HepG2 (cell line): ENCODE results near the gene CEP78. TPM values are rescaled to one million over a fixed set of nuclear protein-coding genes. Genes with fewer than 3 reads are reported as not detected.

Experiments used
- MEIS1 ChIP-seq: sonication (generic); formaldehyde crosslinking; IDR thresholded peaks from 2 replicates; pipeline ENCODE4 v1.9.0; 2021; ENCODE audit warnings: mild to moderate bottlenecking, missing genetic modification reagents, moderate library complexity, borderline replicate concordance
- polyA plus RNA-seq, 8 experiments: library from polyadenylated mRNA; depleted of rRNA in 3 of 8; stranded (reverse) in 7 of 8; unstranded in 1 of 8; fragments of >200 nt; fragmentation: Illumina TruSeq in 4 of 8; extraction: Trizol in 4 of 8; gene quantifications; 2 replicates each; pipeline versions ENCODE4 v1.2.1 to v1.2.3, GENCODE V29; 2011 to 2016; ENCODE audit warnings: low read depth in 4 of 8, missing spikeins in 1 of 8, mixed read lengths in 1 of 8; ENCODE audit not compliant: insufficient read depth in 1 of 8
- total RNA-seq, 5 experiments: library from RNA; depleted of rRNA; stranded (reverse); fragments of >200 nt; fragmentation: Illumina TruSeq; extraction: Trizol; gene quantifications; 2 replicates each; pipeline ENCODE4 v1.2.3, GENCODE V29; 2016; ENCODE audit warnings: low read depth in 1 of 5
- TF ChIP-seq, protein P1 (sequence below): sonication (generic); formaldehyde crosslinking; IDR thresholded peaks from 2 replicates; pipeline ENCODE4 v1.5.0; 2020; ENCODE audit warnings: mild to moderate bottlenecking, missing genetic modification reagents, borderline replicate concordance
- TF ChIP-seq, protein P2 (sequence below): IDR thresholded peaks from 2 replicates; pipeline ENCODE4 v1.4.0; 2020; ENCODE audit warnings: mild to moderate bottlenecking, missing genetic modification reagents
- TF ChIP-seq, protein P3 (sequence below): fragments of 450-650 bp; IDR thresholded peaks from 2 replicates; pipeline ENCODE4 v1.6.1; 2017; ENCODE audit warnings: mild to moderate bottlenecking

The CEP78 gene
- total and polyA plus RNA-seq, 2 of the 13 experiments (the other 11 are each of a cell fraction or from before 2014, with no cell fraction given), result 5.1 to 30.8 TPM

DNA sequence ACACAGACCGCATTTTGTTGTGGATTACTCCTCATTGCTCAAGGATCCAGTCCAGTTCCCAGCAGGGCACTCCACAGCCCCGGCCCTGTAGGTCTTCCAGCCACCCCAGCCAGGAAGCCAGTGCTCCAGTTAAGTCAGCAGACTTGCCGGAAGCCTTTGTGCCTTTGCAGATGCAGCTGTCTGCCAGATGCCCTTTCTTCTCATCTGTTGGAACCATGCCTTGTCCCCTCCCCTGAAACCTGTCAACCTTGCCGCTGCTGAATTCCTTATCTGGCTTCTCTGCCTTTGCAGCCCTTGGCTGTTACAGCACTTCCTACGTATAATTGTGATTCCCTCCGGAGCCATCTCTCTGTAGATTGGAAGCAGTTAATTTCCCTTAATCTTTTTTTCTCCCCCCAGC is 89.5 kb downstream of the CEP78 start (continued):
- TF ChIP-seq, protein P1, sequence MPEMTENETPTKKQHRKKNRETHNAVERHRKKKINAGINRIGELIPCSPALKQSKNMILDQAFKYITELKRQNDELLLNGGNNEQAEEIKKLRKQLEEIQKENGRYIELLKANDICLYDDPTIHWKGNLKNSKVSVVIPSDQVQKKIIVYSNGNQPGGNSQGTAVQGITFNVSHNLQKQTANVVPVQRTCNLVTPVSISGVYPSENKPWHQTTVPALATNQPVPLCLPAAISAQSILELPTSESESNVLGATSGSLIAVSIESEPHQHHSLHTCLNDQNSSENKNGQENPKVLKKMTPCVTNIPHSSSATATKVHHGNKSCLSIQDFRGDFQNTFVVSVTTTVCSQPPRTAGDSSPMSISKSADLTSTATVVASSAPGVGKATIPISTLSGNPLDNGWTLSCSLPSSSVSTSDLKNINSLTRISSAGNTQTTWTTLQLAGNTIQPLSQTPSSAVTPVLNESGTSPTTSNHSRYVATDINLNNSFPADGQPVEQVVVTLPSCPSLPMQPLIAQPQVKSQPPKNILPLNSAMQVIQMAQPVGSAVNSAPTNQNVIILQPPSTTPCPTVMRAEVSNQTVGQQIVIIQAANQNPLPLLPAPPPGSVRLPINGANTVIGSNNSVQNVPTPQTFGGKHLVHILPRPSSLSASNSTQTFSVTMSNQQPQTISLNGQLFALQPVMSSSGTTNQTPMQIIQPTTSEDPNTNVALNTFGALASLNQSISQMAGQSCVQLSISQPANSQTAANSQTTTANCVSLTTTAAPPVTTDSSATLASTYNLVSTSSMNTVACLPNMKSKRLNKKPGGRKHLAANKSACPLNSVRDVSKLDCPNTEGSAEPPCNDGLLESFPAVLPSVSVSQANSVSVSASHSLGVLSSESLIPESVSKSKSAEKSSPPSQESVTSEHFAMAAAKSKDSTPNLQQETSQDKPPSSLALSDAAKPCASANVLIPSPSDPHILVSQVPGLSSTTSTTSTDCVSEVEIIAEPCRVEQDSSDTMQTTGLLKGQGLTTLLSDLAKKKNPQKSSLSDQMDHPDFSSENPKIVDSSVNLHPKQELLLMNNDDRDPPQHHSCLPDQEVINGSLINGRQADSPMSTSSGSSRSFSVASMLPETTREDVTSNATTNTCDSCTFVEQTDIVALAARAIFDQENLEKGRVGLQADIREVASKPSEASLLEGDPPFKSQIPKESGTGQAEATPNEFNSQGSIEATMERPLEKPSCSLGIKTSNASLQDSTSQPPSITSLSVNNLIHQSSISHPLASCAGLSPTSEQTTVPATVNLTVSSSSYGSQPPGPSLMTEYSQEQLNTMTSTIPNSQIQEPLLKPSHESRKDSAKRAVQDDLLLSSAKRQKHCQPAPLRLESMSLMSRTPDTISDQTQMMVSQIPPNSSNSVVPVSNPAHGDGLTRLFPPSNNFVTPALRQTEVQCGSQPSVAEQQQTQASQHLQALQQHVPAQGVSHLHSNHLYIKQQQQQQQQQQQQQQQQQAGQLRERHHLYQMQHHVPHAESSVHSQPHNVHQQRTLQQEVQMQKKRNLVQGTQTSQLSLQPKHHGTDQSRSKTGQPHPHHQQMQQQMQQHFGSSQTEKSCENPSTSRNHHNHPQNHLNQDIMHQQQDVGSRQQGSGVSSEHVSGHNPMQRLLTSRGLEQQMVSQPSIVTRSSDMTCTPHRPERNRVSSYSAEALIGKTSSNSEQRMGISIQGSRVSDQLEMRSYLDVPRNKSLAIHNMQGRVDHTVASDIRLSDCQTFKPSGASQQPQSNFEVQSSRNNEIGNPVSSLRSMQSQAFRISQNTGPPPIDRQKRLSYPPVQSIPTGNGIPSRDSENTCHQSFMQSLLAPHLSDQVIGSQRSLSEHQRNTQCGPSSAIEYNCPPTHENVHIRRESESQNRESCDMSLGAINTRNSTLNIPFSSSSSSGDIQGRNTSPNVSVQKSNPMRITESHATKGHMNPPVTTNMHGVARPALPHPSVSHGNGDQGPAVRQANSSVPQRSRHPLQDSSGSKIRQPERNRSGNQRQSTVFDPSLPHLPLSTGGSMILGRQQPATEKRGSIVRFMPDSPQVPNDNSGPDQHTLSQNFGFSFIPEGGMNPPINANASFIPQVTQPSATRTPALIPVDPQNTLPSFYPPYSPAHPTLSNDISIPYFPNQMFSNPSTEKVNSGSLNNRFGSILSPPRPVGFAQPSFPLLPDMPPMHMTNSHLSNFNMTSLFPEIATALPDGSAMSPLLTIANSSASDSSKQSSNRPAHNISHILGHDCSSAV (CRISPR knock-in tag), result no peak
- TF ChIP-seq, protein P2, sequence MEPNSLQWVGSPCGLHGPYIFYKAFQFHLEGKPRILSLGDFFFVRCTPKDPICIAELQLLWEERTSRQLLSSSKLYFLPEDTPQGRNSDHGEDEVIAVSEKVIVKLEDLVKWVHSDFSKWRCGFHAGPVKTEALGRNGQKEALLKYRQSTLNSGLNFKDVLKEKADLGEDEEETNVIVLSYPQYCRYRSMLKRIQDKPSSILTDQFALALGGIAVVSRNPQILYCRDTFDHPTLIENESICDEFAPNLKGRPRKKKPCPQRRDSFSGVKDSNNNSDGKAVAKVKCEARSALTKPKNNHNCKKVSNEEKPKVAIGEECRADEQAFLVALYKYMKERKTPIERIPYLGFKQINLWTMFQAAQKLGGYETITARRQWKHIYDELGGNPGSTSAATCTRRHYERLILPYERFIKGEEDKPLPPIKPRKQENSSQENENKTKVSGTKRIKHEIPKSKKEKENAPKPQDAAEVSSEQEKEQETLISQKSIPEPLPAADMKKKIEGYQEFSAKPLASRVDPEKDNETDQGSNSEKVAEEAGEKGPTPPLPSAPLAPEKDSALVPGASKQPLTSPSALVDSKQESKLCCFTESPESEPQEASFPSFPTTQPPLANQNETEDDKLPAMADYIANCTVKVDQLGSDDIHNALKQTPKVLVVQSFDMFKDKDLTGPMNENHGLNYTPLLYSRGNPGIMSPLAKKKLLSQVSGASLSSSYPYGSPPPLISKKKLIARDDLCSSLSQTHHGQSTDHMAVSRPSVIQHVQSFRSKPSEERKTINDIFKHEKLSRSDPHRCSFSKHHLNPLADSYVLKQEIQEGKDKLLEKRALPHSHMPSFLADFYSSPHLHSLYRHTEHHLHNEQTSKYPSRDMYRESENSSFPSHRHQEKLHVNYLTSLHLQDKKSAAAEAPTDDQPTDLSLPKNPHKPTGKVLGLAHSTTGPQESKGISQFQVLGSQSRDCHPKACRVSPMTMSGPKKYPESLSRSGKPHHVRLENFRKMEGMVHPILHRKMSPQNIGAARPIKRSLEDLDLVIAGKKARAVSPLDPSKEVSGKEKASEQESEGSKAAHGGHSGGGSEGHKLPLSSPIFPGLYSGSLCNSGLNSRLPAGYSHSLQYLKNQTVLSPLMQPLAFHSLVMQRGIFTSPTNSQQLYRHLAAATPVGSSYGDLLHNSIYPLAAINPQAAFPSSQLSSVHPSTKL (CRISPR knock-in tag), result no peak
- TF ChIP-seq, protein P3, sequence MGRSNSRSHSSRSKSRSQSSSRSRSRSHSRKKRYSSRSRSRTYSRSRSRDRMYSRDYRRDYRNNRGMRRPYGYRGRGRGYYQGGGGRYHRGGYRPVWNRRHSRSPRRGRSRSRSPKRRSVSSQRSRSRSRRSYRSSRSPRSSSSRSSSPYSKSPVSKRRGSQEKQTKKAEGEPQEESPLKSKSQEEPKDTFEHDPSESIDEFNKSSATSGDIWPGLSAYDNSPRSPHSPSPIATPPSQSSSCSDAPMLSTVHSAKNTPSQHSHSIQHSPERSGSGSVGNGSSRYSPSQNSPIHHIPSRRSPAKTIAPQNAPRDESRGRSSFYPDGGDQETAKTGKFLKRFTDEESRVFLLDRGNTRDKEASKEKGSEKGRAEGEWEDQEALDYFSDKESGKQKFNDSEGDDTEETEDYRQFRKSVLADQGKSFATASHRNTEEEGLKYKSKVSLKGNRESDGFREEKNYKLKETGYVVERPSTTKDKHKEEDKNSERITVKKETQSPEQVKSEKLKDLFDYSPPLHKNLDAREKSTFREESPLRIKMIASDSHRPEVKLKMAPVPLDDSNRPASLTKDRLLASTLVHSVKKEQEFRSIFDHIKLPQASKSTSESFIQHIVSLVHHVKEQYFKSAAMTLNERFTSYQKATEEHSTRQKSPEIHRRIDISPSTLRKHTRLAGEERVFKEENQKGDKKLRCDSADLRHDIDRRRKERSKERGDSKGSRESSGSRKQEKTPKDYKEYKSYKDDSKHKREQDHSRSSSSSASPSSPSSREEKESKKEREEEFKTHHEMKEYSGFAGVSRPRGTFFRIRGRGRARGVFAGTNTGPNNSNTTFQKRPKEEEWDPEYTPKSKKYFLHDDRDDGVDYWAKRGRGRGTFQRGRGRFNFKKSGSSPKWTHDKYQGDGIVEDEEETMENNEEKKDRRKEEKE, result no peak
- no peak for TF ChIP-seq MEIS1 (CRISPR knock-in tag)
